Esophagus muscularis mucosa (tissue), 3 donors: ENCODE results near the gene BFAR.

Source experiments
- CTCF ChIP-seq, 3 experiments: fragments of 200-600 bp in 2 of 3; fragments of 450-650 bp in 1 of 3; sonication (generic) in 2 of 3; IDR thresholded peaks; one replicate each; pipeline ENCODE4 v1.5.1; 2017 to 2019; ENCODE audit warnings: antibody characterized with exemption in 3 of 3, mild to moderate bottlenecking in 2 of 3, moderate library complexity in 1 of 3
- POLR2A ChIP-seq: fragments of 450-650 bp; IDR thresholded peaks from one replicate; pipeline ENCODE4 v1.6.1; 2017; ENCODE audit warnings: antibody characterized with exemption, moderate library complexity, mild to moderate bottlenecking, low read depth
- POLR2AphosphoS5 ChIP-seq, 2 donors: sonication (generic); formaldehyde crosslinking; IDR thresholded peaks; one replicate each; pipeline ENCODE4 v1.6.1; 2017; ENCODE audit warnings: antibody characterized with exemption in 2 of 2

DNA sequence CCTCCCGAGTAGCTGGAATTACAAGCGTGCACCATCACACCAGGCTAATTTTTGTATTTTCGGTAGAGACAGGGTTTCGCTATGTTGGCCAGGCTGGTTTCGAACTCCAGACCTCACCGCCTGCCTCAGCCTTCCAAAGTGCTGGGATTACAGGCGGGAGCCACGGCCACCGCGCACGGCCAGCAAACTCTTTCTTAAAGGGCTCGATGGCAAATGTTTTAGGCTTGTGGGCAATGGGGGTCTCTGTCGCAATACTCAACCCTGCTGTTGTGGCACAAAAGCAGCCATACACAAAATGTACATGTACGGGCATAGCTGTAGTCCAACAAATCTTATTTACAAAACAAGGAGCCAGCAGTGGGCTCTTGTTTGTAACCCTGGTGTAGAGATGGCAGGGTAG, 21.1 kb upstream of the BFAR start:
- TF ChIP-seq CTCF (IDR thresholded peaks at IDR 0.05) (no peak), POLR2A (no peak), POLR2AphosphoS5 (IDR thresholded peaks at IDR 0.05) (no peak)
